ENCODE measurements around the gene PNPLA7. TPM values are rescaled to one million over a fixed set of nuclear protein-coding genes. Genes with fewer than 3 reads are reported as not detected.
"Not testable (repeated sequence)": the region's sequence is repeated elsewhere in the genome, so short reads cannot be mapped to it uniquely, and the experiment has no call there.

The PNPLA7 gene
- polyA plus RNA-seq, 1 of the 3 experiments (the other 2 are of a cell fraction): 0.99 TPM

GRCh38 chr9:137452006-137452760, 98.0 kb downstream of the PNPLA7 start:
- WGBS (ENCODE audit: low lambda C conversion rate): 96% methylated on average over 11 of the region's 17 CpGs
- POLR2A ChIA-PET: interaction anchor here (1.3 kb wide), 1 partner anchor 29 kb away, joined by 3 read pairs; the partner anchor contains the start of genes EXD3 and NOXA1
- no peak overlapping the region for H3K4me2 ChIP-seq
- H3K4me3 ChIP-seq (ENCODE audit: low read depth in 2 of 2, low read length in 1 of 2): no peak overlapping the region
- no peaks in the 10 kb centered on the region for H3K79me2 ChIP-seq (ENCODE audit: insufficient read depth)
- peaks cover 7 to 33% of the 10 kb centered on the region in 2 experiments; a peak in 3 of 4 replicates for H3K4me1 ChIP-seq (ENCODE audit: control insufficient read depth in 1 of 2, insufficient read depth in 2 of 2, low read depth in 1 of 2, low read length in 1 of 2)
- CTCF ChIA-PET: no interaction called here
- H3K36me3 ChIP-seq (replicated peaks in 1 of 2; ENCODE audit: control insufficient read depth in 1 of 2, insufficient read depth in 2 of 2, low read length in 1 of 2): peaks cover 3 to 44% of the 10 kb centered on the region in 2 experiments
- no peak for DNase-seq
- no peak overlapping the region; a peak in 1 of 4 replicates for H3K27ac ChIP-seq (ENCODE audit: low read depth in 2 of 2, low read length in 1 of 2)
- no peaks in the 10 kb centered on the region for H3F3A ChIP-seq (replicated peaks; ENCODE audit: insufficient read depth)
- TF ChIP-seq RAD21 (IDR thresholded peaks at IDR 0.05; ENCODE audit: low read length) (no peak), JUND (IDR thresholded peaks at IDR 0.05) (no peak), SIN3A (IDR thresholded peaks at IDR 0.05; ENCODE audit: borderline replicate concordance, low read depth, low read length) (no peak), GATA2 (CRISPR knock-in tag; IDR thresholded peaks at IDR 0.05) (no peak), TCF12 (IDR thresholded peaks at IDR 0.05) (no peak), ELF1 (IDR thresholded peaks at IDR 0.05) (no peak), MEF2A (IDR thresholded peaks at IDR 0.05; ENCODE audit: borderline replicate concordance, low read depth) (no peak), POLR2AphosphoS5 (IDR thresholded peaks at IDR 0.05; ENCODE audit: low read depth, low read length) (no peak), FOXM1 (IDR thresholded peaks at IDR 0.05; ENCODE audit: low read depth) (no peak), TEAD4 (IDR thresholded peaks at IDR 0.05; ENCODE audit: borderline replicate concordance, insufficient read depth) (no peak), RCOR1 (IDR thresholded peaks at IDR 0.05; ENCODE audit: low read length) (no peak), TAF1 (IDR thresholded peaks at IDR 0.05; ENCODE audit: borderline replicate concordance, low read depth, low read length) (no peak), NRF1 (IDR thresholded peaks at IDR 0.05; ENCODE audit: low read depth, low read length) (no peak), FOXJ3 (CRISPR knock-in tag; IDR thresholded peaks at IDR 0.05) (no peak), FOSL2 (IDR thresholded peaks at IDR 0.05; ENCODE audit: borderline replicate concordance, low read depth) (no peak)
- TF ChIP-seq, protein P1, sequence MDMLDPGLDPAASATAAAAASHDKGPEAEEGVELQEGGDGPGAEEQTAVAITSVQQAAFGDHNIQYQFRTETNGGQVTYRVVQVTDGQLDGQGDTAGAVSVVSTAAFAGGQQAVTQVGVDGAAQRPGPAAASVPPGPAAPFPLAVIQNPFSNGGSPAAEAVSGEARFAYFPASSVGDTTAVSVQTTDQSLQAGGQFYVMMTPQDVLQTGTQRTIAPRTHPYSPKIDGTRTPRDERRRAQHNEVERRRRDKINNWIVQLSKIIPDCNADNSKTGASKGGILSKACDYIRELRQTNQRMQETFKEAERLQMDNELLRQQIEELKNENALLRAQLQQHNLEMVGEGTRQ (IDR thresholded peaks at IDR 0.05; ENCODE audit: borderline replicate concordance, low read depth, low read length): no peak
- TF ChIP-seq, protein P2, sequence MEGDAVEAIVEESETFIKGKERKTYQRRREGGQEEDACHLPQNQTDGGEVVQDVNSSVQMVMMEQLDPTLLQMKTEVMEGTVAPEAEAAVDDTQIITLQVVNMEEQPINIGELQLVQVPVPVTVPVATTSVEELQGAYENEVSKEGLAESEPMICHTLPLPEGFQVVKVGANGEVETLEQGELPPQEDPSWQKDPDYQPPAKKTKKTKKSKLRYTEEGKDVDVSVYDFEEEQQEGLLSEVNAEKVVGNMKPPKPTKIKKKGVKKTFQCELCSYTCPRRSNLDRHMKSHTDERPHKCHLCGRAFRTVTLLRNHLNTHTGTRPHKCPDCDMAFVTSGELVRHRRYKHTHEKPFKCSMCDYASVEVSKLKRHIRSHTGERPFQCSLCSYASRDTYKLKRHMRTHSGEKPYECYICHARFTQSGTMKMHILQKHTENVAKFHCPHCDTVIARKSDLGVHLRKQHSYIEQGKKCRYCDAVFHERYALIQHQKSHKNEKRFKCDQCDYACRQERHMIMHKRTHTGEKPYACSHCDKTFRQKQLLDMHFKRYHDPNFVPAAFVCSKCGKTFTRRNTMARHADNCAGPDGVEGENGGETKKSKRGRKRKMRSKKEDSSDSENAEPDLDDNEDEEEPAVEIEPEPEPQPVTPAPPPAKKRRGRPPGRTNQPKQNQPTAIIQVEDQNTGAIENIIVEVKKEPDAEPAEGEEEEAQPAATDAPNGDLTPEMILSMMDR (IDR thresholded peaks at IDR 0.05): no peak
- TF ChIP-seq, protein P3, sequence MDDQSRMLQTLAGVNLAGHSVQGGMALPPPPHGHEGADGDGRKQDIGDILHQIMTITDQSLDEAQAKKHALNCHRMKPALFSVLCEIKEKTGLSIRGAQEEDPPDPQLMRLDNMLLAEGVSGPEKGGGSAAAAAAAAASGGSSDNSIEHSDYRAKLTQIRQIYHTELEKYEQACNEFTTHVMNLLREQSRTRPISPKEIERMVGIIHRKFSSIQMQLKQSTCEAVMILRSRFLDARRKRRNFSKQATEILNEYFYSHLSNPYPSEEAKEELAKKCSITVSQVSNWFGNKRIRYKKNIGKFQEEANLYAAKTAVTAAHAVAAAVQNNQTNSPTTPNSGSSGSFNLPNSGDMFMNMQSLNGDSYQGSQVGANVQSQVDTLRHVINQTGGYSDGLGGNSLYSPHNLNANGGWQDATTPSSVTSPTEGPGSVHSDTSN (IDR thresholded peaks at IDR 0.05): no peak
- no peaks in the 10 kb centered on the region for H3K27me3 ChIP-seq (ENCODE audit: insufficient read depth)
- no peaks in the 10 kb centered on the region for H3K9me3 ChIP-seq
- H2AFZ ChIP-seq (ENCODE audit: low read depth): no peak overlapping the region
- H4K20me1 ChIP-seq (ENCODE audit: insufficient read depth): peaks cover 7% of the 10 kb centered on the region
- H3K9ac ChIP-seq: no peak overlapping the region
- H3K9me2 ChIP-seq: no peaks in the 10 kb centered on the region

DNA sequence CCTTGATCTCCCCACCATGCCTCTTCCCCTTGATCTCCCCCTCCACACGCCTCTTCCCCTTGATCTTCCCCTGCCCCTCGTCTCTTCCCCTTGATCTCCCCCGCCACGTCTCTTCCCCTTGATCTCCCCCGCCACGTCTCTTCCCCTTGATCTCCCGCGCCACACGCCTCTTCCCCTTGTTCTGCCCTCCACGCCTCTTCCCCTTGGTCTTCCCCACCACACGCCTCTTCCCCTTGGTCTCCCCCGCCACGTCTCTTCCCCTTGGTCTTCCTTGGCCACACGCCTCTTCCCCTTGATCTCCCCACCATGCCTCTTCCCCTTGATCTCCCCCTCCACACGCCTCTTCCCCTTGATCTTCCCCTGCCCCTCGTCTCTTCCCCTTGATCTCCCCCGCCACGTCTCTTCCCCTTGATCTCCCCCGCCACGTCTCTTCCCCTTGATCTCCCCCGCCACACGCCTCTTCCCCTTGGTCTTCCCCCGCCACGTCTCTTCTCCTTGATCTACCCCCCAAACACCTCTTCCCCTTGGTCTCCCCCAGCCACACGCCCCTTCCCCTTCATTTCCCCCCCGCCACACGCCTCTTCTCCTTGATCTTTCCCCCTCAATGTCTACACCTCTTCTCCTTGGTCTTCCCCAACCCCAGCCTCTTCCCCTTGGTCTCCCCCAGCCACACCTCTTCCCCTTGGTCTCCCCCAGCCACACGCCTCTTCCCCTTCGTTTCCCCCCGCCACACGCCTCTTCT, 98.8 kb downstream of the PNPLA7 start:
- H3K4me2 ChIP-seq; H4K20me1 ChIP-seq (ENCODE audit: insufficient read depth); CTCF ChIA-PET; H3K9me2 ChIP-seq; H3K4me3 ChIP-seq (ENCODE audit: low read depth in 2 of 2, low read length in 1 of 2); H3K79me2 ChIP-seq (ENCODE audit: insufficient read depth); H3K9me3 ChIP-seq; H2AFZ ChIP-seq (ENCODE audit: low read depth); H3F3A ChIP-seq (replicated peaks; ENCODE audit: insufficient read depth); H3K27ac ChIP-seq (ENCODE audit: low read depth in 2 of 2, low read length in 1 of 2); H3K9ac ChIP-seq; H3K27me3 ChIP-seq (ENCODE audit: insufficient read depth); POLR2A ChIA-PET; DNase-seq: not testable (repeated sequence)
- Histone ChIP-seq H3K4me1 (ENCODE audit: control insufficient read depth in 1 of 2, insufficient read depth in 2 of 2, low read depth in 1 of 2, low read length in 1 of 2) (peaks cover 2 to 26% of the 10 kb centered on the region in 2 experiments; a peak in 3 of 4 replicates), H3K36me3 (replicated peaks in 1 of 2; ENCODE audit: control insufficient read depth in 1 of 2, insufficient read depth in 2 of 2, low read length in 1 of 2) (peaks cover 3 to 38% of the 10 kb centered on the region in 2 experiments)
- WGBS (ENCODE audit: low lambda C conversion rate): 98% methylated on average over 29 of the region's 31 CpGs

DNA sequence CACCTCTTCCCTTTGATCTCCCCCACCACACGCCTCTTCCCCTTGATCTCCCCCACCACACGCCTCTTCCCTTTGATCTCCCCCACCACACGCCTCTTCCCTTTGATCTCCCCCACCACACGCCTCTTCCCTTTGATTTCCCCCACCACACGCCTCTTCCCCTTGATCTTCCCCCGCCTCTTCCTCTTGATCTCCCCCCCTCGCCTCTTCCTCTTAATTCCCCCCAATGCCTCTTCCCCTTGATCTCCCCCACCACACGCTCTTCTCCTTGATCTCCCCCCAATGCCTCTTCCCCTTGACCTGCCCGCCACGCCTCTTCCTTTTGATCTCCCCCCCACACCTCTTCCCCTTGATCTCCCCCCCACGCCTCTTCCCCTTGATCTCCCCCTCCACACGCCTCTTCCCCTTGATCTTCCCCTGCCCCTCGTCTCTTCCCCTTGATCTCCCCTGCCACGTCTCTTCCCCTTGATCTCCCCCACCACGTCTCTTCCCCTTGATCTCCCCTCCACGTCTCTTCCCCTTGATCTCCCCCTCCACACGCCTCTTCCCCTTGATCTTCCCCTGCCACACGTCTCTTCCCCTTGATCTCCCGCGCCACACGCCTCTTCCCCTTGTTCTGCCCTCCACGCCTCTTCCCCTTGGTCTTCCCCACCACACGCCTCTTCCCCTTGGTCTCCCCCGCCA, 99.5 kb downstream of the PNPLA7 start:
- H3K79me2 ChIP-seq (ENCODE audit: insufficient read depth); H3K9ac ChIP-seq; H3K9me2 ChIP-seq; H3K4me3 ChIP-seq (ENCODE audit: low read depth in 2 of 2, low read length in 1 of 2); H3K4me2 ChIP-seq; DNase-seq; H3K27ac ChIP-seq (ENCODE audit: low read depth in 2 of 2, low read length in 1 of 2); H3K9me3 ChIP-seq; H3K27me3 ChIP-seq (ENCODE audit: insufficient read depth); H2AFZ ChIP-seq (ENCODE audit: low read depth); H3F3A ChIP-seq (replicated peaks; ENCODE audit: insufficient read depth); CTCF ChIA-PET; H4K20me1 ChIP-seq (ENCODE audit: insufficient read depth): not testable (repeated sequence)
- Histone ChIP-seq H3K36me3 (replicated peaks in 1 of 2; ENCODE audit: control insufficient read depth in 1 of 2, insufficient read depth in 2 of 2, low read length in 1 of 2) (peaks cover 3 to 33% of the 10 kb centered on the region in 2 experiments), H3K4me1 (ENCODE audit: control insufficient read depth in 1 of 2, insufficient read depth in 2 of 2, low read depth in 1 of 2, low read length in 1 of 2) (peaks cover 0 to 22% of the 10 kb centered on the region in 2 experiments; a peak in 3 of 4 replicates)
- WGBS (ENCODE audit: low lambda C conversion rate): 98% methylated on average over 24 of the region's 24 CpGs
- POLR2A ChIA-PET: interaction anchor here (0.6 kb wide), 1 partner anchor 9 kb away, joined by 3 read pairs; the partner anchor contains the start of gene NSMF

All from SK-N-SH (cell line).